ENCODE measurements around the gene NKIRAS1. TPM values are rescaled to one million over a fixed set of nuclear protein-coding genes. Genes with fewer than 3 reads are reported as not detected.
"Not testable (repeated sequence)": the region's sequence is repeated elsewhere in the genome, so short reads cannot be mapped to it uniquely, and the experiment has no call there.

Gene NKIRAS1
- total RNA-seq, 2 donors from 2014 or later = 6.3 to 6.9 TPM

- H3K9me3 ChIP-seq (ENCODE audit: control insufficient read depth, low read length) = no peaks in the 10 kb centered on the region
- H3K27ac ChIP-seq (ENCODE audit: low read depth, low read length) = no peak overlapping the region
- Mint-ChIP-seq H3K36me3 (ENCODE audit: low read depth) (peaks cover 39% of the 10 kb centered on the region), H3K27ac (no peak overlapping the region), H3K9me3 (no peaks in the 10 kb centered on the region), H3K4me1 (peaks cover 15% of the 10 kb centered on the region), H3K27me3 (ENCODE audit: insufficient read depth) (no peaks in the 10 kb centered on the region), H3K4me3 (no peak overlapping the region)
- TF ChIP-seq CTCF (conservative IDR thresholded peaks at IDR 0.05) = no peak
- no peaks in the 10 kb centered on the region for H3K4me1 ChIP-seq (ENCODE audit: control insufficient read depth, insufficient read depth, low read length)
- WGBS, 2 experiments (ENCODE audit: insufficient coverage in 1 of 2, insufficient read length in 1 of 2) = 83 to 87% methylated on average over 2 to 3 of the region's 3 CpGs
- no peaks in the 10 kb centered on the region for H3K27me3 ChIP-seq (ENCODE audit: control insufficient read depth, insufficient read depth, low read length, poor library complexity, severe bottlenecking)
- peaks cover 32% of the 10 kb centered on the region for H3K36me3 ChIP-seq (ENCODE audit: control insufficient read depth, insufficient read depth, low read length)
- H3K4me3 ChIP-seq (ENCODE audit: low read length) = no peak overlapping the region
- DNase-seq = no peak
- H3K9ac ChIP-seq (ENCODE audit: extremely low read depth, low read length, poor library complexity, severe bottlenecking) = no peak overlapping the region
Observed at GRCh38 chr3:23921052-23921511, 4.3 kb upstream of the NKIRAS1 start.

GRCh38 chr3:23920151-23920655, 3.4 kb upstream of the NKIRAS1 start:
- 93 to 100% methylated on average over 5 of the region's 5 CpGs for WGBS, 2 experiments (ENCODE audit: insufficient coverage in 1 of 2, insufficient read length in 1 of 2)
- peak overlapping the region; percentile 16 for H3K9ac ChIP-seq (ENCODE audit: extremely low read depth, low read length, poor library complexity, severe bottlenecking)
- DNase-seq = no peak
- peak overlapping the region; percentile 68 for H3K4me3 ChIP-seq (ENCODE audit: low read length)
- H3K27ac ChIP-seq (ENCODE audit: low read depth, low read length) = no peak overlapping the region
- Mint-ChIP-seq H3K4me1 (peaks cover 22% of the 10 kb centered on the region), H3K4me3 (peak overlapping the region; percentile 100), H3K36me3 (ENCODE audit: low read depth) (peaks cover 39% of the 10 kb centered on the region), H3K9me3 (no peaks in the 10 kb centered on the region), H3K27me3 (ENCODE audit: insufficient read depth) (peaks cover 2% of the 10 kb centered on the region), H3K27ac (no peak overlapping the region)
- H3K27me3 ChIP-seq (ENCODE audit: control insufficient read depth, insufficient read depth, low read length, poor library complexity, severe bottlenecking) = no peaks in the 10 kb centered on the region
- no peaks in the 10 kb centered on the region for H3K4me1 ChIP-seq (ENCODE audit: control insufficient read depth, insufficient read depth, low read length)
- TF ChIP-seq CTCF (conservative IDR thresholded peaks at IDR 0.05) = no peak
- no peaks in the 10 kb centered on the region for H3K9me3 ChIP-seq (ENCODE audit: control insufficient read depth, low read length)
- H3K36me3 ChIP-seq (ENCODE audit: control insufficient read depth, insufficient read depth, low read length) = peaks cover 32% of the 10 kb centered on the region

GRCh38 chr3:23919628-23920027, 2.8 kb upstream of the NKIRAS1 start:
- peaks cover 2% of the 10 kb centered on the region for H3K27me3 Mint-ChIP-seq (ENCODE audit: insufficient read depth)
- H3K9me3 Mint-ChIP-seq = no peaks in the 10 kb centered on the region
- Histone ChIP-seq H3K27ac (ENCODE audit: low read depth, low read length) (no peak overlapping the region), H3K36me3 (ENCODE audit: control insufficient read depth, insufficient read depth, low read length) (peaks cover 34% of the 10 kb centered on the region), H3K4me3 (ENCODE audit: low read length) (peak overlapping the region; percentile 68), H3K27me3 (ENCODE audit: control insufficient read depth, insufficient read depth, low read length, poor library complexity, severe bottlenecking) (no peaks in the 10 kb centered on the region), H3K9me3 (ENCODE audit: control insufficient read depth, low read length) (no peaks in the 10 kb centered on the region), H3K9ac (ENCODE audit: extremely low read depth, low read length, poor library complexity, severe bottlenecking) (peak overlapping the region; percentile 16), H3K4me1 (ENCODE audit: control insufficient read depth, insufficient read depth, low read length) (no peaks in the 10 kb centered on the region)
- peak overlapping the region; percentile 100 for H3K4me3 Mint-ChIP-seq
- 98 to 100% methylated on average over 1 to 2 of the region's 2 CpGs for WGBS, 2 experiments (ENCODE audit: insufficient coverage in 1 of 2, insufficient read length in 1 of 2)
- H3K36me3 Mint-ChIP-seq (ENCODE audit: low read depth) = peaks cover 39% of the 10 kb centered on the region
- no peak for DNase-seq
- H3K27ac Mint-ChIP-seq = no peak overlapping the region
- peaks cover 28% of the 10 kb centered on the region for H3K4me1 Mint-ChIP-seq
- TF ChIP-seq CTCF (conservative IDR thresholded peaks at IDR 0.05) = peak; percentile 9

- Histone ChIP-seq H3K36me3 (ENCODE audit: control insufficient read depth, insufficient read depth, low read length) (peaks cover 36% of the 10 kb centered on the region), H3K9ac (ENCODE audit: extremely low read depth, low read length, poor library complexity, severe bottlenecking) (peak overlapping the region; percentile 88), H3K4me3 (ENCODE audit: low read length) (peak overlapping the region; percentile 95)
- not testable (repeated sequence) for DNase-seq; H3K27me3 ChIP-seq (ENCODE audit: control insufficient read depth, insufficient read depth, low read length, poor library complexity, severe bottlenecking); H3K4me1 ChIP-seq (ENCODE audit: control insufficient read depth, insufficient read depth, low read length); H3K9me3 Mint-ChIP-seq; H3K27ac ChIP-seq (ENCODE audit: low read depth, low read length); H3K9me3 ChIP-seq (ENCODE audit: control insufficient read depth, low read length); H3K27me3 Mint-ChIP-seq (ENCODE audit: insufficient read depth)
- peaks cover 34% of the 10 kb centered on the region for H3K4me1 Mint-ChIP-seq
- peaks cover 39% of the 10 kb centered on the region for H3K36me3 Mint-ChIP-seq (ENCODE audit: low read depth)
- WGBS, 2 experiments (ENCODE audit: insufficient coverage in 1 of 2, insufficient read length in 1 of 2) = 33 to 92% methylated on average over 1 to 12 of the region's 12 CpGs
- peak overlapping the region; percentile 99 for H3K27ac Mint-ChIP-seq
- peak overlapping the region; percentile 100 for H3K4me3 Mint-ChIP-seq
Observed at GRCh38 chr3:23918331-23918730, 1.5 kb upstream of the NKIRAS1 start.

- H3K27me3 Mint-ChIP-seq (ENCODE audit: insufficient read depth) = not testable (repeated sequence)
Observed at GRCh38 chr3:23917679-23918303, 1.0 kb upstream of the NKIRAS1 start.

More at GRCh38 chr3:23917679-23918303, 1.0 kb upstream of the NKIRAS1 start:
- Histone ChIP-seq H3K36me3 (ENCODE audit: control insufficient read depth, insufficient read depth, low read length) (peaks cover 36% of the 10 kb centered on the region), H3K9ac (ENCODE audit: extremely low read depth, low read length, poor library complexity, severe bottlenecking) (peak overlapping the region; percentile 88), H3K4me3 (ENCODE audit: low read length) (peak overlapping the region; percentile 95), H3K27ac (ENCODE audit: low read depth, low read length) (peak overlapping the region; percentile 85)
- H3K4me1 ChIP-seq (ENCODE audit: control insufficient read depth, insufficient read depth, low read length); H3K9me3 Mint-ChIP-seq; H3K27me3 ChIP-seq (ENCODE audit: control insufficient read depth, insufficient read depth, low read length, poor library complexity, severe bottlenecking); H3K9me3 ChIP-seq (ENCODE audit: control insufficient read depth, low read length); DNase-seq: not testable (repeated sequence)
- peaks cover 34% of the 10 kb centered on the region for H3K4me1 Mint-ChIP-seq
- H3K27ac Mint-ChIP-seq = peak overlapping the region; percentile 99
- 1% methylated on average over 8 to 18 of the region's 21 CpGs for WGBS, 2 experiments (ENCODE audit: insufficient coverage in 1 of 2, insufficient read length in 1 of 2)
- H3K36me3 Mint-ChIP-seq (ENCODE audit: low read depth) = peaks cover 39% of the 10 kb centered on the region
- H3K4me3 Mint-ChIP-seq = peak overlapping the region; percentile 100

Measured in endodermal cell (in vitro differentiated cells).